Stimulated activated CD4-positive, alpha-beta T cell treated with anti-CD3 and anti-CD28 coated beads, TNF-alpha, amount 100 ng/mL, for 4 hours (primary cell): ENCODE data around the gene ZNF205.
"Not testable (repeated sequence)": the region's sequence is repeated elsewhere in the genome, so short reads cannot be mapped to it uniquely, and the experiment has no call there.

ENCODE experiments used
- DNase-seq, 3 experiments: peaks; one replicate each; pipeline ENCODE4 v3.0.0-alpha.2; 2020; ENCODE audit warnings: low read depth in 3 of 3

The ZNF205 gene

GRCh38 chr16:3148256-3149192, 36.1 kb downstream of the ZNF205 start:
- DNase-seq = no peak

GRCh38 chr16:3149193-3149530, 36.8 kb downstream of the ZNF205 start:
- no peak for DNase-seq

- DNase-seq = no peak
These were observed 37.4 kb downstream of the ZNF205 start for GRCh38 chr16:3149630-3150345.

GRCh38 chr16:3150346-3151218, 38.2 kb downstream of the ZNF205 start:
- DNase-seq = peak; percentile 96 to 99 (median 97)

GRCh38 chr16:3152027-3152276, 39.6 kb downstream of the ZNF205 start:
- DNase-seq = no peak

GRCh38 chr16:3152277-3152990, 40.0 kb downstream of the ZNF205 start:
- peak; percentile 60 to 85 (median 70) for DNase-seq

GRCh38 chr16:3152991-3153368, 40.6 kb downstream of the ZNF205 start:
- no peak for DNase-seq

GRCh38 chr16:3155181-3155580, 42.8 kb downstream of the ZNF205 start:
- DNase-seq = no peak

GRCh38 chr16:3155972-3156371, 43.6 kb downstream of the ZNF205 start:
- DNase-seq = no peak

GRCh38 chr16:3157229-3158025, 45.0 kb downstream of the ZNF205 start:
- DNase-seq = peak in 1 of 3 experiments; percentile 26

GRCh38 chr16:3158026-3158509, 45.7 kb downstream of the ZNF205 start:
- DNase-seq = no peak

- DNase-seq = peak; percentile 62 to 93 (median 86)
These were observed 46.3 kb downstream of the ZNF205 start for GRCh38 chr16:3158510-3159314.

GRCh38 chr16:3161235-3162018, 49.0 kb downstream of the ZNF205 start:
- DNase-seq = no peak

- DNase-seq = no peak
These were observed 52.0 kb downstream of the ZNF205 start for GRCh38 chr16:3164121-3164991.

GRCh38 chr16:3165111-3165822, 52.9 kb downstream of the ZNF205 start:
- no peak for DNase-seq

GRCh38 chr16:3166505-3166886, 54.1 kb downstream of the ZNF205 start:
- DNase-seq = no peak

GRCh38 chr16:3168729-3169128, 56.3 kb downstream of the ZNF205 start:
- not testable (repeated sequence) for DNase-seq
